ENCODE data around the gene GGA2. TPM values are rescaled to one million over a fixed set of nuclear protein-coding genes. Genes with fewer than 3 reads are reported as not detected.
"Not testable (repeated sequence)": the region's sequence is repeated elsewhere in the genome, so short reads cannot be mapped to it uniquely, and the experiment has no call there.

GGA2 gene
- total and polyA plus RNA-seq, 8 donors: 17.6 to 62.5 (median 37.3) TPM

DNA sequence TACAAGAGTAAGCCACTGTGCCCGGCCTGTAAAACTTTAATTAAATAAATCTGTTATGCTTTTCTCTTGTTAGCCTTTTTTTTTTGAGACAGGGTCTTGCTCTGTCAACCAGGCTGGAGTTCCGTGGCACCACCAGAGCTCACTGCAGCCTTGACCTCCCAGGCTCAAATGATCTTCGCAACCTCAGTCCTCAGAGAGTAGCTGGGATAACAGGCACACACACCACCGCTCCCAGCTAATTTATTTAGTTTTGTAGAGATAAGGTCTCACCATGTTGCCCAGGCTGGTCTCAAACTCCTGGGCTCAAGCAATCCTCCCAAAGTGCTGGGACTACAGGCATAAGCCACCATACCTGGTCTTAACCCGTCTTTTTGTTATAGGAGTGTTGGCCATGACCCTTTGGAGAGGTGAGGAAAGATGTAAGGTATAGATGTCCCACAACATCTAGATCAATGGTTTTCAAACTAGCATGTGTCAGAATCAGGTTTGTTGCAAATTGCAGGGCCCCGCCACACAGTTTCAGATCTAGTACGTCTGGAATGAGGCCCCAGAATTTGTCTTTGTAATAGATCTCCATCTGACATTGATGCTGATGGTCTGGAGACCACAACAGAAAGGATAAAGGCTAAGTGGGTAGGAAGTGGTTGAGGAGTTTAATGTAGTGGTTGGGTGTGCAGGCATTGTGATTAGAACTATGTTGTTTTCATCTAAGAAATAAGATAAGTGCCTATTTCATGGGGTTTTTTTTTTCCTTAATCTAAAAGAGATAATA lies 4.3 kb upstream of the GGA2 start:
- WGBS, 5 donors: 67 to 76% (median 70%) methylated on average over 7 of the region's 7 CpGs
- Histone ChIP-seq H3K9me3 (no peaks in the 10 kb centered on the region), H3K4me3 (no peak overlapping the region), H3K27me3 (no peaks in the 10 kb centered on the region), H3K27ac (no peak overlapping the region), H3K36me3 (peaks cover 3 to 18% (median 9%) of the 10 kb centered on the region in 4 donors), H3K4me1 (peaks cover 0 to 22% (median 9%) of the 10 kb centered on the region in 4 donors)
- intact Hi-C loops (cut with DNase I; ENCODE audit: low total_unique reads): no loop called here
- no peak for DNase-seq
- TF ChIP-seq EP300 (IDR thresholded peaks at IDR 0.05) (no peak), POLR2AphosphoS5 (IDR thresholded peaks at IDR 0.05) (no peak), POLR2A (IDR thresholded peaks at IDR 0.05) (no peak)
- TF ChIP-seq, protein P1, sequence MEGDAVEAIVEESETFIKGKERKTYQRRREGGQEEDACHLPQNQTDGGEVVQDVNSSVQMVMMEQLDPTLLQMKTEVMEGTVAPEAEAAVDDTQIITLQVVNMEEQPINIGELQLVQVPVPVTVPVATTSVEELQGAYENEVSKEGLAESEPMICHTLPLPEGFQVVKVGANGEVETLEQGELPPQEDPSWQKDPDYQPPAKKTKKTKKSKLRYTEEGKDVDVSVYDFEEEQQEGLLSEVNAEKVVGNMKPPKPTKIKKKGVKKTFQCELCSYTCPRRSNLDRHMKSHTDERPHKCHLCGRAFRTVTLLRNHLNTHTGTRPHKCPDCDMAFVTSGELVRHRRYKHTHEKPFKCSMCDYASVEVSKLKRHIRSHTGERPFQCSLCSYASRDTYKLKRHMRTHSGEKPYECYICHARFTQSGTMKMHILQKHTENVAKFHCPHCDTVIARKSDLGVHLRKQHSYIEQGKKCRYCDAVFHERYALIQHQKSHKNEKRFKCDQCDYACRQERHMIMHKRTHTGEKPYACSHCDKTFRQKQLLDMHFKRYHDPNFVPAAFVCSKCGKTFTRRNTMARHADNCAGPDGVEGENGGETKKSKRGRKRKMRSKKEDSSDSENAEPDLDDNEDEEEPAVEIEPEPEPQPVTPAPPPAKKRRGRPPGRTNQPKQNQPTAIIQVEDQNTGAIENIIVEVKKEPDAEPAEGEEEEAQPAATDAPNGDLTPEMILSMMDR (IDR thresholded peaks at IDR 0.05): no peak

DNA sequence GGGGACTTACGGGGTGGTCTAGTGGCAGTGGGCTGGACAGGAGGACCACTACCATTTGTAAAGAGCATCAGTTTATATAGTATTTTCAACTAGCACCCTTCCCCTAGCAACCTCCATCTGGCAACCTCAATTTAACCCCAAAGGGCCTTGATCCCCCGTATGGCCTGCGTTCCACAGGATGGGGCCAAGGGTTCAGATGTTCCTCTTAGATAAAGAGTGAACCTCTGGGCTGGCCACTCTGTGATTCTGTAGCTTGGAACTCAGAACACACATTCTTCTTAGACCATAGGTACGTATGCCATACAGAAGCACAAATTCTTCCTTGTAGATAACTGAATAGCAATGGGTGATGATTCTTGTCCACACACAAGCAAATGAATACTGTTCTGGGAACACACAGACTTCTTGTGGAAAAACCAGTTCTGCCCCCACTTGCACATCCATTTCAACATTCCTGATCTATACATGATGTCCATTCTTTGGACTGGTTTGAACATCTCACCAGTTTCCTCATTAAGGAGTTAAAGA lies 1.9 kb upstream of the GGA2 start:
- Histone ChIP-seq H3K27ac (no peak overlapping the region), H3K36me3 (peaks cover 0 to 12% (median 5%) of the 10 kb centered on the region in 4 donors), H3K4me3 (no peak overlapping the region), H3K9me3 (no peaks in the 10 kb centered on the region), H3K4me1 (peaks cover 10 to 46% (median 30%) of the 10 kb centered on the region in 4 donors), H3K27me3 (no peaks in the 10 kb centered on the region)
- WGBS, 5 donors: 83 to 93% (median 88%) methylated on average over 4 of the region's 4 CpGs
- intact Hi-C loops (cut with DNase I; ENCODE audit: low total_unique reads): no loop called here
- TF ChIP-seq POLR2AphosphoS5 (IDR thresholded peaks at IDR 0.05): no peak
- TF ChIP-seq EP300 (IDR thresholded peaks at IDR 0.05): no peak
- TF ChIP-seq POLR2A (IDR thresholded peaks at IDR 0.05): no peak
- TF ChIP-seq, protein P1 (IDR thresholded peaks at IDR 0.05): no peak
- no peak for DNase-seq

DNA sequence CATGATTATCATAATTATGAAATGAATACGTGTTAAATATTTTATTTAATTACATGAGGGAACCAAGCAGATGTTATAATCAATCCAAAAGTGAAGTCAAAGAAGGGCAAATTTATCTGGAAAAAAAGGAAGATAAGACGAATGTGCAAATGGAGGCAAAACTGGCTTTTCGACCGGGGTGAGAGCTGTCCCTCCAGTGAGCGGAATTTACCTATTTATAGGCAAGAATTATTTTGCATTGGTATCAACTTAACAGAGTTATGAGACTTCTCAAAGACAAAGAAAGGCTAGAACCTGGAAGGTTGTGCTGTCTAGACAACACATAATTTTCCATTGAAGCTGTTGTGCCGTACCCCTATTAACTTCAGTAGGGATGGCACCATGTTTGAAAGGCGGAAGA lies 1.4 kb upstream of the GGA2 start:
- no peaks in the 10 kb centered on the region for H3K27me3 ChIP-seq
- no peak overlapping the region for H3K27ac ChIP-seq
- DNase-seq: no peak
- H3K9me3 ChIP-seq: no peaks in the 10 kb centered on the region
- H3K36me3 ChIP-seq: peaks cover 0 to 12% (median 5%) of the 10 kb centered on the region in 4 donors
- peaks cover 15 to 49% (median 33%) of the 10 kb centered on the region in 4 donors for H3K4me1 ChIP-seq
- WGBS, 5 donors: 74 to 88% (median 77%) methylated on average over 7 of the region's 7 CpGs
- intact Hi-C loops (cut with DNase I; ENCODE audit: low total_unique reads): no loop called here
- H3K4me3 ChIP-seq: no peak overlapping the region
- no peak for TF ChIP-seq POLR2A (IDR thresholded peaks at IDR 0.05)
- no peak for TF ChIP-seq EP300 (IDR thresholded peaks at IDR 0.05)
- TF ChIP-seq, protein P1 (IDR thresholded peaks at IDR 0.05): no peak
- no peak for TF ChIP-seq POLR2AphosphoS5 (IDR thresholded peaks at IDR 0.05)

DNA sequence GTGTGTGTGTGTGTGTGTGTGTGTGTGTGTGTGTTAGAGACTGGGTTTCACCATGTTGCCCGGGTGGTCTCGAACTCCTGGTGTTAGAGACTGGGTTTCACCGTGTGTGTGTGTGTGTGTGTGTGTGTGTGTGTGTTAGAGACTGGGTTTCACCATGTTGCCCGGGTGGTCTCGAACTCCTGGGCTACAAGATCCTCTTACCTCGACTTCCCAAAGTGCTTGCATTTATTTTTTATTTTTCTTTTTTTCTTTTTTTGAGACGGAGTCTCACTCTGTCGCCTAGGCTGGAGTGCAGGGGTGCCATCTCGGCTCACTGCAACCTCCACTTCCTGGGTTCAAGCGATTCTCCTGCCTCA lies 599 bp upstream of the GGA2 start:
- peak overlapping the region; percentile 79 to 98 (median 86) for H3K4me3 ChIP-seq

DNA sequence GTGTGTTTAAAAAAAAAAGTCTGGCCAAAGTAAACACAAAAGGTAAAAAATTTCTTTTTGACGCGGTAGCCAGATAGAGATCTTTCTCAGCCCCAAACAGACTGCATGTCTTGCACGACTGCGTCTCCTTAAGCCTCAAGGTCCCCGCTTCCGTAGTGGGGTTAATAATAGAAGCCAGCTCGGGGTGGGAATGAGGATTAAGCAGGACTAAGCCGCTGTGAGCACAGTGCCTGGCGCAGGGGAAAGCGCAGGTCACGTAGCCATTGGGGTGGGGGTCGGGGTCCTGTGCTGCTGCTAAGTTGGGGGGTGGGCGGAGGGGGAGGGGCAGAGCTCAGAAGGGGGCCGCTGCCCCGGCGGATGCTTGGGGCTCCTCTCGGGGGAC lies 521 bp downstream of the GGA2 start:
- Histone ChIP-seq H3K36me3 (peaks cover 0 to 8% (median 3%) of the 10 kb centered on the region in 4 donors), H3K4me3 (peak overlapping the region; percentile 79 to 98 (median 86)), H3K27me3 (no peaks in the 10 kb centered on the region), H3K9me3 (no peaks in the 10 kb centered on the region), H3K27ac (peak overlapping the region; percentile 86 to 90 (median 88)), H3K4me1 (peaks cover 27 to 63% (median 49%) of the 10 kb centered on the region in 4 donors)
- peak in 1 of 2 donors; percentile 73 for DNase-seq
- intact Hi-C loops (cut with DNase I; ENCODE audit: low total_unique reads): no loop called here
- TF ChIP-seq POLR2AphosphoS5 (IDR thresholded peaks at IDR 0.05): no peak
- TF ChIP-seq, protein P1 (IDR thresholded peaks at IDR 0.05): no peak
- TF ChIP-seq EP300 (IDR thresholded peaks at IDR 0.05): no peak
- TF ChIP-seq POLR2A (IDR thresholded peaks at IDR 0.05): no peak
- 0 to 2% (median 1%) methylated on average over 11 to 17 of the region's 17 CpGs for WGBS, 5 donors

More for the DNA sequence above, 599 bp upstream of the GGA2 start:
- H3K27me3 ChIP-seq; intact Hi-C loops (cut with DNase I; ENCODE audit: low total_unique reads); H3K9me3 ChIP-seq; DNase-seq: not testable (repeated sequence)
- 73 to 82% (median 75%) methylated on average over 9 to 10 of the region's 10 CpGs for WGBS, 5 donors
- peaks cover 23 to 51% (median 41%) of the 10 kb centered on the region in 4 donors for H3K4me1 ChIP-seq
- H3K27ac ChIP-seq: peak overlapping the region in 4 of 5 donors; percentile 86 to 90 (median 88)
- peaks cover 0 to 12% (median 5%) of the 10 kb centered on the region in 4 donors for H3K36me3 ChIP-seq

Data from stomach (tissue), 9 donors.